Measurements from ENCODE around the gene ZNF282.
"Not testable (repeated sequence)": the region's sequence is repeated elsewhere in the genome, so short reads cannot be mapped to it uniquely, and the experiment has no call there.

ZNF282 gene

GRCh38 chr7:149225656-149226055, 30.3 kb downstream of the ZNF282 start:
- no peak for DNase-seq

- not testable (repeated sequence) for DNase-seq
Measured at GRCh38 chr7:149226366-149226765, 31.0 kb downstream of the ZNF282 start.

- DNase-seq: no peak
Measured at GRCh38 chr7:149226840-149227494, 31.6 kb downstream of the ZNF282 start.

- DNase-seq: no peak
Measured at GRCh38 chr7:149228831-149229471, 33.6 kb downstream of the ZNF282 start.

- no peak for DNase-seq
Measured at GRCh38 chr7:149229526-149229925, 34.2 kb downstream of the ZNF282 start.

GRCh38 chr7:149232362-149232761, 37.0 kb downstream of the ZNF282 start:
- no peak for DNase-seq

- not testable (repeated sequence) for DNase-seq
Measured at GRCh38 chr7:149233655-149234204, 38.4 kb downstream of the ZNF282 start.

DNA sequence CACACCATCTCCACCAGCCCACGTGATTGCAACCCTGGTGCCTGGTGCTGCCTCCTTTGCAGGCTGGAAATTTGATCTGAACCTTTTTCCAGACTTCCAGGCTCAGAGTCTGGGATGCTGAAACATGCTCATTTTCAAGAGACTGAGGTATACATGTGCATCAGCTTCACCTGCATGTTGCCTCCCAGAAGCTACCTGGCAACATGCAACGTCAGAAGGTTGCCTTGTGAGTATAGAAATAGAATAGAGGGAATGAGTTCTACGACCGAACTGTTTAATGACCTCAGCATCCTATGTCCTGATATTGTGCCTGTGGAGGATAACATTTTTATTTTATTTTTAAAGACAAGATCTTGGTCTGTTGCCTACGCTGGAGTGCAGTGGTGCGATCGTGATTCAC, 42.2 kb downstream of the ZNF282 start:
- DNase-seq: no peak

DNA sequence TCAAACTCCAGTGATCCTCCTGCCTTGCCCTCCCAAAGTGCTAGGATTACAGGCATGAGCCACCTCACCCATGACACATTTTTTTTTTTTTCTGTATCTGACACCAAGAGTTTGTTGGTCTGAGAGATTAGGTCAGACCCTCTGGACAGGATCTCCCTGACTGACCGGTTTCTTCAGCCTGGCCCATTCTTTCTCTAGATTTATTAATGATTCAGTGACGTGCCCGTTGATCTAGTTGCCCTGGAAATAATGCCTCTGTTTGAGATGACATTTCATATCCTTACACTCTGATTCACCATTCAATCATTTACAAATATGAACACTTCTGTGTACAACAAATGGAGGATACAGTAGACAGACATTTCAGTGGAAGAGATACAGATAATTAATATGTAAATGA, 42.7 kb downstream of the ZNF282 start:
- no peak for DNase-seq

- peak; percentile 91 for DNase-seq
Measured at GRCh38 chr7:149239345-149240143, 44.2 kb downstream of the ZNF282 start, which contains the start of gene ZNF212. Gene ZNF212, plus strand, starts transcription at chr7:149239651. Its CDS starts 128 bp downstream, at chr7:149239779.

DNA sequence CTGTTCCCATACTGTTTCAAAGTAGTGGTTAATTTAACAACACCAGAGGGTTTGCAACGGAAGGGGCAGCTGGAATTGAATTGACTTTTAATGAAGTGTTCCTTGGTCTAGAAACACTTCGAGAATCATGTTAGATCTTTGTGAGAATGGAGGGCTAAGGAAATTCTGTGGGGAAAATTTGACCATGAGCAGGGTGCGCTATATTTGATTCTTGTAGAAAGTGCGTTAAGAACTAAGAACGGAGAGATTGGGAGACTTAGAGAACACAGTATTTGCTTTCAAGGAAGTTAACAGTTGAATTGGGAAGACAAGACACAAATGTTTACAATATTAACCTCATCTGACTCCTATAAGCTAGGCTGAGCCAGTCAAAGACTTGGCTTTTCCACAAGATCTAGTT, 45.3 kb downstream of the ZNF282 start:
- no peak for DNase-seq

- no peak for DNase-seq
Measured at GRCh38 chr7:149241696-149242095, 46.4 kb downstream of the ZNF282 start.

DNA sequence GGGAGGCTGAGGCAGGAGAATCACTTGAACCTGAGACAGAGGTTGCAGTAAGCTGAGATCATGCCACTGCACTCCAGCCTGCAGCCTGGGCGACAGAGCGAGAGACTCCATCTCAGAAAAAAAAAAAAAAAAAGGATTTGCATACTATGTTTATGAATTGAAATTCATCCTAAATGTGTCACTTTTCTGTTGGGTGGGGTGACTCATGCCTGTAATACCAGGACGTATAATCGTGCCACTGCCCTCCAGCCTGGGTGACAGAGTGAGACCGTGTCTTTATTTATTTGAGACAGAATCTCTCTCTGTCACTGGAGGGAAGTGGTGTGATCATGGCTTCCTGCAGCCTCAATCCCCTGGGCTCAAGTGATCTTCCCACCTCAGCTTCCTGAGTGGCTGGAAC, 49.9 kb downstream of the ZNF282 start:
- no peak for DNase-seq

DNA sequence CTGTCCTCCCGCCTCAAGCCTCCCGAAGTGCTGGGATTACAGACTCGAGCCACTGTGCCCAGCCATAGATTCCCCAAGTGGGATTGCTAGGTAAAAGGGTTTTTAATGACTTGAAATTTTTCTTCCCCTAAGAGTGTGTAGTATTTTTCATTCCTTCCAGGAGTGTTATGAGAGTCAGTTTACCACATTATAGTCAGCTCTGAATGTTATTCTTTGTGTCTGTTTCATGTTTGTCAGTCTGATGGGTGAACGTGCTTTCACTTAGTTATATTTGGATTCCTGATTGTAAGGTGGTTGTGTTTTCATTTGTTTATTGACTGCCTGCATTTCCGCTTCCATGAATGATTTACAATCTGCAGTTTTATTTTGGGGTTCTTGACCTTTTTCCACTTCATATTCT, 50.4 kb downstream of the ZNF282 start:
- DNase-seq: no peak

DNA sequence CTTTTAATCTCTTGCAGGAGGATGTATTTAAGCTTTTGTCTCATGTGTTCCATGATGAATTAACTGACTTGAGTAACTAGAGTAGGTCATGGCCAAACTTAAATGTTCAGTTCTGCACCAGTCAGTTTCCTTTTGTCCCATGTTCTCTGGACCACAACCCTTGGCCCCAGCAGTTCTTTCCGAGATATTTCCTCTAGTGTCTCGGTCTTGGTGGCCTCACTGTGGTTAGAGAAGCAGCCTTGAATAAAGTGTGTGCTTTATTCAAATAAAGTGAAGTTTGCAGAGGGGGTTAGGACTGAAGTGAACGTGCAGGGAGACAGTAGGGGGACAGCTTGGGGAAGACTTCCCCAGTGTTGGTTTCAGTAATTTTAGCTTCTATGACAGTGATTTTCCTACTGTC, 53.4 kb downstream of the ZNF282 start:
- DNase-seq: no peak

- DNase-seq: not testable (repeated sequence)
Measured at GRCh38 chr7:149250151-149250550, 54.8 kb downstream of the ZNF282 start.

DNA sequence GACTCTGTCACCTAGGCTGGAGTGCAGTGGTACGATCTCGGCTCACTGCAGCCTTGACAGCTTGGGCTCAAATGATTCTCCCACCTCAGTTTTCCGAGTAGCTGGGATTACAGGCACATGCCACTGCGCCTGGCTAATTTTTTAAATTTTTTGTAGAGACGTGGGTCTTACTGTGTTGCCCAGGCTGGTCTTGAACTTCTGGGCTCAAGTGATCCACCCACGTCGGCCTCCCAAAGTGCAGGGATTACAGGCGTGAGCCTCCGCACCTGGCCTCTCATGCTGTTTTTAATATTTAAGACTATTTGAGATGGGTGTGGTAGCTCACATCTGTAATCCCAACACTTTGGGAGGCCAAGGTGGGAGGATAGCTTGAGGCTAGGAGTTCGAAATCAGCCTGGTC, 56.2 kb downstream of the ZNF282 start:
- DNase-seq: not testable (repeated sequence)

- no peak for DNase-seq
Measured at GRCh38 chr7:149252378-149252777, 57.0 kb downstream of the ZNF282 start.

DNA sequence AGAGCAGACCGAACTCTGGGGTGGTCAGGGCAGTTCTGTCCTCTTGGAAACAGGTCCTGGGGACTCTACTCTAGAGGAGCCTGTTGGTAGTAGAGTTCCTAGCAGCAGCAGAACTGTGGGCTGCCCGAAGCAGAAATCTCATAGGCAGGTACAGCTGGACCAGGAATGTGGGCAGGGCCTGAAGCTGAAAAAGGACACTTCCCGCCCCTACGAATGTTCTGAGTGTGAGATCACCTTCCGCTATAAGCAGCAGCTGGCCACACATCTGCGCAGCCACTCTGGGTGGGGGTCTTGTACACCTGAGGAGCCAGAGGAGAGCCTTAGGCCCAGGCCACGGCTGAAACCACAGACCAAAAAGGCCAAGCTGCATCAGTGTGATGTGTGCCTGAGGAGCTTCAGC, 58.3 kb downstream of the ZNF282 start:
- DNase-seq: no peak

GRCh38 chr7:149254181-149254858, 59.0 kb downstream of the ZNF282 start:
- DNase-seq: no peak

DNA sequence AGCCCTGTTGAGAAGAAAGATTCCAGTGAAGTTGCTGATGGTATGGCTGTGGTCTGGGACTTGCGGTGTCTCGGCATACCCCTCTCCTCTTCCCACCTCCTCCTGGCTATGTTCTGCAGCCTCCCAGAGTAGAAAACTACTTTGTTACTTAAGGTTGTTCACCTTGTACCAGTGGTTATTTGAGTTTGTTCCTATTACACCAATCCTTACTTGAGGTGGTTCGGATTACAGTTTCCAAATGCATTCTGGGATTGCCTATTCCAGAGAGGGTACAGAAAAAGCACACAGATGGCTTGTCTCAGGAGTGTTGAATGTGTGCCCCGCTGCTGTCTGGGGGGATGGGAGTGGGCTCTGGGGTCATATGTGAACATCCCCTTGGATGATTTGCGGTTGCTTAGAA, 59.8 kb downstream of the ZNF282 start:
- no peak for DNase-seq

GRCh38 chr7:149256568-149256967, 61.2 kb downstream of the ZNF282 start:
- no peak for DNase-seq

DNA sequence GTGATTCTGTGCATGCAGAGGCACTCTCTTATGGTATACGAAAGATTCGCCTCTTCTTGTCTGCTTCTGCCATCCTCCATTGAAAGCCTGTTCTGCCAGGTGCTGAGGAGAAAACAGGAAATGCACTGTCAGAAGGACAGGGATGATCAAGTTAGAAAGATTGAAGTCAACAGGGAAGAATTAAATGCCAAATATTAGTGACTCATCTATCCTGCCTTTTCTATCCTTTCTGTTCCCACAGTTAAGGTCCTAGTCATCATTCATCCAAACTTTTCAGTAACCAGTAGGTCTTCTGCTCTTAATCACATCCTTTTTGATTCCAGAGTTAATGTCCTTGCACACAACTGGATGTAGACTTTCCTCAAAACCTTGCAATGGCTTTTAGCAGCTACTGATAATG, 61.8 kb downstream of the ZNF282 start:
- DNase-seq: no peak

Measured in right forelimb (tissue), 1 donor.